ENCODE results near the gene AMPD2. TPM values are rescaled to one million over a fixed set of nuclear protein-coding genes. Genes with fewer than 3 reads are reported as not detected.

The AMPD2 gene
- polyA plus RNA-seq, 10 donors, result 26.0 to 41.4 (median 34.1) TPM

GRCh38 chr1:109629372-109630030 lies 9.9 kb downstream of the AMPD2 start:
- peak in 1 of 3 donors; percentile 2 for DNase-seq

- peak in 1 of 3 donors; percentile 5 for DNase-seq
These were observed 10.7 kb downstream of the AMPD2 start for GRCh38 chr1:109630081-109630897.

- DNase-seq, result no peak
These were observed 11.4 kb downstream of the AMPD2 start for GRCh38 chr1:109630898-109631512.

GRCh38 chr1:109631513-109632505 lies 12.2 kb downstream of the AMPD2 start:
- peak in 1 of 3 donors; percentile 43 for DNase-seq

GRCh38 chr1:109632671-109633346 lies 13.2 kb downstream of the AMPD2 start:
- peak; percentile 67 to 88 (median 71) for DNase-seq

- peak in 1 of 3 donors; percentile 1 for DNase-seq
These were observed 14.7 kb downstream of the AMPD2 start for GRCh38 chr1:109634292-109634691.

GRCh38 chr1:109634771-109635750 lies 15.4 kb downstream of the AMPD2 start:
- DNase-seq, result peak in 1 of 3 donors; percentile 0

GRCh38 chr1:109635862-109636200 lies 16.2 kb downstream of the AMPD2 start:
- no peak for DNase-seq

GRCh38 chr1:109636201-109636952 lies 16.7 kb downstream of the AMPD2 start:
- DNase-seq, result peak in 1 of 3 donors; percentile 22

- DNase-seq, result peak in 1 of 3 donors; percentile 0
These were observed 17.8 kb downstream of the AMPD2 start for GRCh38 chr1:109637446-109637845.

GRCh38 chr1:109639063-109639840 lies 19.6 kb downstream of the AMPD2 start:
- peak in 1 of 3 donors; percentile 1 for DNase-seq

GRCh38 chr1:109639841-109640184 lies 20.2 kb downstream of the AMPD2 start:
- DNase-seq, result no peak

- DNase-seq, result peak in 1 of 3 donors; percentile 72
These were observed 20.7 kb downstream of the AMPD2 start for GRCh38 chr1:109640285-109640865.

- DNase-seq, result peak in 1 of 3 donors; percentile 0
These were observed 21.6 kb downstream of the AMPD2 start for GRCh38 chr1:109641078-109641740.

- DNase-seq, result peak in 1 of 3 donors; percentile 0
These were observed 22.2 kb downstream of the AMPD2 start for GRCh38 chr1:109641861-109642260.

GRCh38 chr1:109642626-109643025 lies 23.0 kb downstream of the AMPD2 start:
- DNase-seq, result peak in 1 of 3 donors; percentile 52
